Esophagus mucosa (tissue), 1 donor: Measurements from ENCODE around the gene COL28A1. TPM values are rescaled to one million over a fixed set of nuclear protein-coding genes. Genes with fewer than 3 reads are reported as not detected.
A peak's percentile ranks its signal among the peaks of the same experiment; 100 is the strongest.

Source experiments
- ATAC-seq: fragments of 200-7000 bp; cut with Tn5 transposase; one replicate; pipeline ENCODE4 v1.9.1; 2020
- total RNA-seq: library from RNA; stranded (reverse); gene quantifications from one replicate; pipeline ENCODE4 v1.2.4, GENCODE V29; 2023
- donor health status: DM: yes; HTN: yes; CAD: no.

The COL28A1 gene
- total RNA-seq, 1 donor from 2014 or later, result 0.16 TPM

DNA sequence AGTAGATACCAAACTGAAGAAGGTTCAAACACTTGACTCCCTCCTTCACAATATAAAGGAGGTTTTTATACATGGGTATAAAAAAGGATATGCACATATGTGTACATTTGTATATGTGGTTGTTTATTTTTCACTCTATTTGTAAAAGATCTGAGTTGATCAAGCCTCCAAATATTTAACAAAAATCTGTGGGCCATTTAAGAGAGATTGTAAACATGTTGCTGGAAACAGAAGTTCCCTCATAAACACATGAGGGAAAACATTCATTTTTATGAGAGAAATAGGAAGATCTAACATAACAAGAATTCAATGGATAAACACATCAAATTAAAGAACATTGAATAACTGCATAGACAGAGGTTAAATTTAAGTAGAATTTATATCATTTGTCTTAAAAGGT is 81.7 kb downstream of the COL28A1 start:
- no peak for ATAC-seq

DNA sequence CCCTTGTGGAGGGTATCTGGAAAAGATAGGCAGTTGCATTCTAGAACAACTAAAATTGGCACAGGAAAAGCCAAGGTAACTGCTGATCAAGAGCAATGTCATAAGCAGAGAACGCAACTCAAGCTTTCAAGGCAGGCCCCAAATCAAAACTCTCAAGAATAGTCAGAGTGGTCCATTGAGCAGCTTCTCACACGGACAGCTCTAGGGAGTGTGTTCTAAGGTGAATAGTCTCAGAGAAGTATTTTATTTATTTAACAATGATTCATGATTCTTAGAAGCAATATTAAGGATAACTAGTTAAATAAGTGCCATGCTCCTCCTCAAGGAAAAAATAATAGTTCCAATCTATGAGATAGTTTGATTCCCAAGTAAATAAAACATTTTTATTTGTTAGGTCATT is 83.0 kb downstream of the COL28A1 start:
- no peak for ATAC-seq

GRCh38 chr7:7452119-7452518 is 83.6 kb downstream of the COL28A1 start:
- no peak for ATAC-seq

DNA sequence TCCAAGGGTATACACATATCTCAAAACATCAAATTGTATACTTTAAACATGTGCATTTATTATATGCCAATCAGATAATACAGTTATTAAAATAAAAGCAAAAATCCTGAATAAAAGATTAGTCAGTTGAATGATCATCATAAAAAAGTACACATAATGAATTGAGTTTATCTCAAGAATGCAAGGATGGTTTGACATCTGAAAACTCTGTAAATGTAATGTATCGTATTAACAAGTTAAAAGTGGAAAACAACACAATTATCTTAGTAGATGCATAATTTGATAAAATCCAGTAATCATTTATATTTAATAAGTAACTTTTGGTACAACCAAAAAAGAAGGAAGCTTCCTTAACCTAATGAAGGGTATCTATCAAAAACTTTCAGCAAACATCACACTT is 86.6 kb downstream of the COL28A1 start:
- ATAC-seq, result no peak

- ATAC-seq, result peak; percentile 92
Measured at GRCh38 chr7:7446616-7447015, 89.1 kb downstream of the COL28A1 start.

GRCh38 chr7:7443806-7444350 is 91.8 kb downstream of the COL28A1 start:
- no peak for ATAC-seq

GRCh38 chr7:7439564-7439963 is 96.1 kb downstream of the COL28A1 start:
- ATAC-seq, result no peak

DNA sequence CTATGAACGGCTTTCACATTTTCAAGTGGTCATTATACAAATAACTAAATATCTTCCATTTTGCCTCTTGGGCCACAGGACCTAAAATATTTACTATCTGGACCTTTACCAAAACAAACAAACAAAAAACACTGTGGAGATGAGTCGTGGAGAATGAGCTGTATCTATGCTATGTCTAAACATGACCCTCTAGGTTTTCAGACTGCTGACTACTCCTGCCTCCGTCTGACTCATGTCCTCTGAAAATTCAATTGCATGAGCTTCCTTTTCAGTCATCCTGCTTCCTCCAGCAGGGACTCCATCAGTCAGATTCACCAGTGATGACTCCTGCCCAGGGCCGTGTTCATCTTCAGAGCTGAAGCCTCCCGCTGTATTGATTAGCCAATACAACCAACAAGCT is 96.8 kb downstream of the COL28A1 start:
- ATAC-seq, result peak; percentile 95

GRCh38 chr7:7435978-7436377 is 99.7 kb downstream of the COL28A1 start:
- ATAC-seq, result no peak

GRCh38 chr7:7434329-7434728 is 101.3 kb downstream of the COL28A1 start:
- no peak for ATAC-seq

GRCh38 chr7:7433811-7434210 is 101.9 kb downstream of the COL28A1 start:
- no peak for ATAC-seq

DNA sequence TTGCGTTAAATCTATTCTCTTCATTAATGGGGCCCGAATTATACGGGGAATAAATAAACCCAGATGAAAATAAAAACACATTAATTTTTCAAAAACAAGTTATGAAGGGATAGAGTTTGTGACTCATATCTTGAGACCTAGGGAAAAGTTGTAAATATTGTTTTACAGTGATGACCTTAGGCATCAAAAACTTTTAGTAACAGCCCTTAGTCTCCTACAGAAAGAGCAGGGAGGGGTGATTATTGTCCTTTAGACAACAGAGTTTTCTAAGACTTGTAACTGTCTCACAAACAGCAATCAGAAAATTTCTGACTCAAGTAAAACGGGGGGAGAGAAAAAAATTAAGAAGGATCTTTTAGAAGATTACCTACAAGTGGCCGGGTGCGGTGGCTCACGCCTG is 102.7 kb downstream of the COL28A1 start:
- ATAC-seq, result no peak

DNA sequence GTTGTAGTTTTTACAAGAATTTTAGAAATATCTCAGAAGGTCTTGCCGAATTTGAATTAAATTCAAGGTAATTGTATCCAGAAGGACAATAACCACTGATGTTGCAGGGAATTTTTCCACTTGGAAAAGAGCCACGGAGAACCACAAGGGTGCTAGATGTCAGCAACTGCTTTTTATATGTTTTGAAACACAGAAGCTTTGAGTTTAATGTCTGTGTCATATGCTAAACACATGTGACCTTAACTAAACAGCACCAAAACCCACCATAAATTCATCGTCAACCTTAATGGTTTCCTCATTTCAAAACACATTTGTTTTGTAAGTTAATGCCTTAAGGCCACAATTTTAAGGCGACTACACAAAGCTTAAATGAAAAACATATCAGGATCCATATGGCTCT is 106.9 kb downstream of the COL28A1 start:
- ATAC-seq, result no peak

- no peak for ATAC-seq
Measured at GRCh38 chr7:7427363-7427762, 108.3 kb downstream of the COL28A1 start.

DNA sequence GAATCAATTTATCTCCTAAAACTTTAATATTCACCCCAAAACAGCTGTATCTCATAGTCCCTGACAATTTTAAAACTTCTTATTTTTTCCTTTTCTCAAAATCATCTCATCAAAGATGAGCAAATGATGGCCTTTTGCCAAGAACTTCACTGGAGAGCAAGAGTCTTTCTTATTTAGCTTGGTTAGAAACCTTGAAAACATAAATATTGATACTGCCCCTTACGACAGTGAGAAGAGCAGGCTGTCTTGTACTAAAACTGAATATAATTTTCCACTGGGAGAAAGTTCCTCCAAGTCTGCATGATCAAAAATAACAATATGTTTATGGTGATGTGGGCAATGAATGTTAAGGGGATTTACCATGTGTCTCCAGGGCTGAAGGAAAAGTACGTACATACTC is 109.0 kb downstream of the COL28A1 start:
- no peak for ATAC-seq

DNA sequence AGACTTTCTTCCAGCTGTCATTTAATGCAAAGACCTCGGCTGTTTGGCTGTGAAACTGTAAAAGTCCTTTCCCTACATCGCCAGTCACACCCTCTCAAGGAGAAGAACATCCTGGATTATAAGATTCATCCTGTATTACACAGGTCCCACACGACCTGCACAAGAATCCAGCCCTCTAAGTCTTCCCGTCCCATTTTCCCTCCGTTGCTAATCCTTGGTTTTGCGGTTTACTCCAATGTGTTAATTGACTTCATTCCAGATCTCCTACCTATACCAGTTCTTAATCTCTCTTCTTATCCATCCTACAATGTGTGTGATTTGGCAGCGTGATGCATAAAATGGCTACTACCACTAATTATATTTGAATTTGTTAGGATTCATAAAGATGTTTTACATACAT is 110.4 kb downstream of the COL28A1 start:
- ATAC-seq, result no peak

DNA sequence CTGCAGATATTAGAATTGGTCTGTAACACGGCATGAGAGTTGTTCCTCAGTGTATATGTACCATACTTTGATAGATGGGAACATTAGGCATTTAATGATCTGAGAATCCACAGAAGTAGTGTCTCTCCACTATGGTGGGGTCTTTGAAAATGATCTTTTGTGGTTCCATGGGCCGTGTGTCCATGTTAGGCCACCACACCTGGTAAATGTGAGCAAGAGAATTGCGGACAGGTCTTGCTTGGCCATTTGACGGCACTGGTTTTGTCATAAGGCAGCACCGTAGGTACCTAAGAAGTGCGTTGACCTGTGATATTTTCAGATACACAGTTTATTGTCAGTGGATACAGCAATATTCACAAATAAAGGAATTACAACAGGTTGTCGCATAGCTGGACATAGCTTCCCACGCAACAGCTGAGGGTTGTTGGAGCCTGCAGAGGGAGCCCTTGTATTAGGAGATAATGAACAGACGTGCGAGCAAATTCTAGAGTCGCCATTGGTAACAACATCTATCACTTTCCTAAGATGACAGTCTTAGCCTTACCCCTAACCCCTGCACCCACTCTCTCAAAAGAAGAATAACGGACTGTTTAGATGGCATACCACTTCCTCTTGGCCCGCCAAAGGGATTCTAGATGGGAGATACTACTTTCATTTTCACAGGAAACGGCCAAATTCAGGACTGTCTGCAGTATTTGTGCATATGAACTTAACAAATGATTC is 111.4 kb downstream of the COL28A1 start:
- ATAC-seq, result peak; percentile 80

DNA sequence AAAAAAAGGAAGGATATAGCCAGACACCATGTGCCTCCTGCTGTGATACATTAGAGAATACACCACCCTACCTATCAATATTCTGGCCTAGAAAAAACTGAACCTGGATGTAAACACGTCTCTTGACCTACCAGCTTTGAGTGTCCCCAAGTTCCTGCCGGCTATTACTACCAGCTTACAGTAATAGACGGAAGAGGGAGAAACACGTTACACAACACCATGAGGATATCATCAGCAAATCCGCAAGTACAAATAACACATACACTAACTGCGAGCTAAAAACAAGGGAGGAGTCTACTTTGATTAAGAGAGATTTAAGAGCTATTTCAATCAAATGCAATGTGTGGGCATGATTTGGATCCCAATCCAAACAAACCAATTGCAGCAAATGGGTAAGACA is 113.0 kb downstream of the COL28A1 start:
- ATAC-seq, result no peak

- ATAC-seq, result no peak
Measured at GRCh38 chr7:7421826-7422225, 113.8 kb downstream of the COL28A1 start.

DNA sequence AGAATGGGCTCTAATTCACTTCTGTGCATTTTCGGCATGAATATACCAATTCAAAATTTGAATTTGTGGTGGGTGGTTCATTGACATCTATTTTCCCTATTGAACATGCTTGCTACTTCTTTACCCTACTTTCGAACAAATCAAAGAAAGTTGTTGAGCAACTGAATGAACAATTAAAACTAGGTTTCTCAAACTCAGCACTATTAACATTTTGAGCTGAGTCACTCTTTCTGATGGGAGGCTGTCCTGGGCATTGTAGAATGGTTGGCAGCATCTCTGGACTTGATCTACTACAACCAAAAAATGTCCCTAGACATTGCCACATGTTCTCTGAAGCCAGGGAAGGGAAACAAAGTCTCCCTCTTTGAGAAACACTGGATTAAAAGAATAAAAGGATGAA is 116.7 kb downstream of the COL28A1 start:
- no peak for ATAC-seq

DNA sequence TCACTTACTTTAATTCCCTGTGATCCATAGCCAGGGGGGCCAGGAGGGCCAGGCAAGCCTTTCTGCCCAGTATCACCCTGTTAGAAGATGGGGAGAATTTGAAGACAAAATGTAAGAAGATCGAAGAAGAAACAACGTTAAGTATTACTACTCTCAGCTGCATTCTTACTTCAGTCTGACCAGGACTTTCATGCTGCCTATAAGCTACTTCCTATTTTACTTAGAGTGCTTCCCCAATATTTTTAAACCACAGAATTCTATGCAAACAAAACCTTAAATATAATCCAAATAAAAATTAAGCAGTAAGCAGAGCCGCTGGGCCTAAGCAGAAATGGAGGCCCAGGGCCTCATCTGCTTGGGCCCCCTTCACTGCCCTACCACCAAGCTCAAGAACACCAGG is 117.8 kb downstream of the COL28A1 start:
- ATAC-seq, result no peak

- no peak for ATAC-seq
Measured at GRCh38 chr7:7417414-7417813, 118.3 kb downstream of the COL28A1 start.

- peak; percentile 90 for ATAC-seq
Measured at GRCh38 chr7:7416031-7416858, 119.4 kb downstream of the COL28A1 start.
